Renal pelvis (tissue), 4 donors: Measurements from ENCODE around the gene ZNF593. TPM values are rescaled to one million over a fixed set of nuclear protein-coding genes. Genes with fewer than 3 reads are reported as not detected.
A peak's percentile ranks its signal among the peaks of the same experiment; 100 is the strongest.

Source experiments
- DNase-seq: peaks from one replicate; pipeline ENCODE4 v3.0.0-alpha.2; 2013
- polyA plus RNA-seq, 3 donors: library from polyadenylated mRNA; unstranded; fragments of 120-200 nt; gene quantifications; one replicate each; pipeline ENCODE4 v1.2.1, GENCODE V29; 2013; ENCODE audit not compliant: insufficient read length in 3 of 3

ZNF593 gene
- polyA plus RNA-seq, 3 donors: 20.8 to 25.7 (median 21.0) TPM

DNA sequence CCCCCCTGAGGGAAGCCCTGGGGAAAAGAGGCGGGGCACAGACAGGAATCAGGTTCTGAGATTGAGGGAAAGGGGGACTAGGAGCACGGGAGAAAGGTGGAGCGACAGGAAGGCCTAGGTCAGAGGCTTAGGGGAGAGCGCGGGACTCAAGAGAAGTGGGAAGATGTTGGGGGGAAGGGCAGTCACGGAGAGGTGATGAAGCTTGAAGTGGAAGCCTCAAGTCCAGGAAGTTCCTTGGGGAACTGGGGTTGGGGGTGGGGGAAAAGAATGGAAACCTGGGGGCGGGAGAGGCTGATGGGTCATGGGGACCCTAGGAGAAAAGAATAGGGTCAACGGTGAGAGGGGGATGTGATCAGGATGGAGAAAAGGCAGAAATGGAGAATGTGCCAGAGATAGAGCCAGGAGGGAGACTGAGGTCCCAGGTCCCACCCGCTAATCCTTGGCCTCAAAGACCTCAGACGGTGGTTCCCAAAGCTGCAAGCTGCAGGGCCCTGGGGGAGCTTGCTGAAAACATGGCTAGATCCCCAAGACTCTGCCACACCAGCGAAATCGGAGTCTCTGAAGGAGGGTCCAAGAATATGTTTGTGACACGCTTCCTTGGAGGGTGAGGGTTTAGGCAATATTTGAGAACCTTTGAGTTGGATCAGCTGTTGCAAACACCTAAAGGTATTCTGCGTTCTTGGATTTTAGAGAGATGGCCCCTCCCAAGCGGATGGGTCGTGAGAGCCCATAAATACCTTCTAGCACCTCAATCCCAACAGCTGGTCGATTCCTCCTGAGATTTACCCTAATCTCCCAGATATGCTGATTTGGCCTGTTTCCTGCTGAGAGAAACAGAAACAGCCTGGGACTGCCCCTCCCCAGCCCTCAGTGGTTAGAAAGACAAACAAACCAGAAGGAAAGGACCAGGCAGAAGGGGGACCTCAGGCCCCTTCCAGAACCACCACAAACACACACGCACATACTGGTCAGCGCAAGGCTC lies 4.6 kb upstream of the ZNF593 start:
- DNase-seq: no peak

DNA sequence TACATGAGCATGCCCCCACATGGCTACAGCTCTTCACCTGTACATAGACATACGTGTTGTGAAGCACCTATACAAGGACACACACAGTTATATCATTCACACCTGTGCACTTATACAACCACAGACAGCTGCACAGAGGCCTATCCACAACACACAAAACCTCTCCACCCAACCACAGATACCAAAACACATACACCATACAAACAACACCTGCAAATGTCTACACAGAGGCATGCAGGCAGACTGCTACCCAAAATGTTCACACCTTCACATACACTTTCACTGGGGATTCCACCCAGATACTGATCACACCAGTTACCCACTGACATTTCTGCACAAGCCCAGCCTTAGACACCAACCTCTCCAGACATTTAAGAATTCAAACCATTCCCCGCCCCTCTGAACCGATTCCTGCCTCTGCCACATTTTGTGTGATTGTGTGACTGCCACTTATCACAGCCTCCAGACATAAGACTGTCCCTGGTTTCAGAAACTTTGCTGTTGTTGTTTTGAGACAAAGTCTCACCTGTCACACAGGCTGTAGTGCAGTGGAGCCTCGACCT lies 2.9 kb upstream of the ZNF593 start:
- no peak for DNase-seq

DNA sequence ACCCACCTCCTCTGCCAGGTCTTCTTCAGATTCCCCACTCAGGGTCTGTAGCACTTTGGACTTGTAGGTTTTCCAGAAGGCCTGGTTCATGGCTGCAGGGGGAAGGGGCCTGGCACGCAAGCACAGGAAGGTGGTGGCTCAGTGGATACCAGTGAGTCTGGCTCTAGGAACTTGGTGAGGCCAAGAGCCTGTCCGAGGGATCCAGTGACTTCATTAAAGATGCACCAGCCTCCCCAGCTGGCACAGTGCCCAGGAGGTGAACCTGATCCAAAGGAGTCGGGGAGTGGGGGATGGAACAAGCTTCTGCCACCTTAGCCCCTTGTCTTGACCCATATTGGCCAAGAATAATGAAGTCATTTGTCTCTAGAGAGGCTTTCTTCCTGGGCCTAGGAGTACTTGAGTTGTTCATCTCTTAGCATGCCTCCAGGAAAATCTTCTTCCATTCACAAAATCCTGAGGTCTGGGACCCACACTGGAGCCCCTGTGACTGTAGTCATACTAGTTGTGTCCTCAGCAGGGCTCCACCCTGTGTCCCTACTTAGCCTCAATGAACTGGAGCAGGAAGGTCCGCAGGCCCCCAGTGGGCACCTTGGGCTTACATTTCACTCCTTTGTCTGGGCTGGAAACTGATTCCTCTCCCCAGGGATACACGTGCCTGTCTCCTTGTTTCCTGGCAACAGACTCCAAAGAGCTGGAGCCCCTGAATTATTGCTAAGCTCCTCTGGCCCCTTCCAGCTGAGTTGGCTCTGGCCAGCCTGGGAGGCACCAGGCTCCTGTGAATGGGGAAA lies 1.1 kb upstream of the ZNF593 start, which contains the start of gene C1orf232:
TSS of gene C1orf232 (minus strand) at position 554 of the 788 bp plus-strand sequence. CDS start at position 90, 464 bp downstream.
- peak; percentile 62 for DNase-seq

DNA sequence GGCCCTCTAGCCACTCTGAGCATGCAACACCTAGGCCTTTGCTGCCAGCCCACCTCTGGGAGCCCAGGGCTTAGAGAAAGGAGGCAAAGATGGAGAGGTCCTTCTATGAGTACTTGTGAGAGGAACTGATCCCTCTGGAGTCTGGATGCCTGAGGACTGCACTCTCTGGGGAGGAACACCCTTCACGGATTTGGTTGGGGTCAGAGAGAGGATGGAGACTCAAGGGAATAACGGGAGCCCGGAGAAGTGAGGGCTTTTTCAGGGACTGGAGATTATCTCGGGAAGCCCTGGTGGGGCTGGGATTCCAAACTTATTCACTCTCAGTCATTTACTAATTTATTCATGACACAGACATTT lies 532 bp upstream of the ZNF593 start:
- no peak for DNase-seq

DNA sequence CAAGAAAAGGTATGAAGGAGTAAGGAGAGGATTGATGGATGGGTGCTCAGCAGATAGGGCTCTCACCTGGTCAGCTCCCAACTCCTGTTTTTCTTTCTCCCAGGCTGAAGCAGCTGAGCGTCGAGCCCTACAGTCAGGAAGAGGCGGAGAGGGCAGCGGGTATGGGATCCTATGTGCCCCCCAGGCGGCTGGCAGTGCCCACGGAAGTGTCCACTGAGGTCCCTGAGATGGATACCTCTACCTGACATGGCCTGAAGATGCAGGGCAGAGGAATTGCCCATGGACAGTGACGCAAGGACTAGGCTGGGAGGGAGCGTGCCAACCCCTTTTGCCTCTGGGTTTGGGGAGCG lies 739 bp downstream of the ZNF593 start:
- no peak for DNase-seq

DNA sequence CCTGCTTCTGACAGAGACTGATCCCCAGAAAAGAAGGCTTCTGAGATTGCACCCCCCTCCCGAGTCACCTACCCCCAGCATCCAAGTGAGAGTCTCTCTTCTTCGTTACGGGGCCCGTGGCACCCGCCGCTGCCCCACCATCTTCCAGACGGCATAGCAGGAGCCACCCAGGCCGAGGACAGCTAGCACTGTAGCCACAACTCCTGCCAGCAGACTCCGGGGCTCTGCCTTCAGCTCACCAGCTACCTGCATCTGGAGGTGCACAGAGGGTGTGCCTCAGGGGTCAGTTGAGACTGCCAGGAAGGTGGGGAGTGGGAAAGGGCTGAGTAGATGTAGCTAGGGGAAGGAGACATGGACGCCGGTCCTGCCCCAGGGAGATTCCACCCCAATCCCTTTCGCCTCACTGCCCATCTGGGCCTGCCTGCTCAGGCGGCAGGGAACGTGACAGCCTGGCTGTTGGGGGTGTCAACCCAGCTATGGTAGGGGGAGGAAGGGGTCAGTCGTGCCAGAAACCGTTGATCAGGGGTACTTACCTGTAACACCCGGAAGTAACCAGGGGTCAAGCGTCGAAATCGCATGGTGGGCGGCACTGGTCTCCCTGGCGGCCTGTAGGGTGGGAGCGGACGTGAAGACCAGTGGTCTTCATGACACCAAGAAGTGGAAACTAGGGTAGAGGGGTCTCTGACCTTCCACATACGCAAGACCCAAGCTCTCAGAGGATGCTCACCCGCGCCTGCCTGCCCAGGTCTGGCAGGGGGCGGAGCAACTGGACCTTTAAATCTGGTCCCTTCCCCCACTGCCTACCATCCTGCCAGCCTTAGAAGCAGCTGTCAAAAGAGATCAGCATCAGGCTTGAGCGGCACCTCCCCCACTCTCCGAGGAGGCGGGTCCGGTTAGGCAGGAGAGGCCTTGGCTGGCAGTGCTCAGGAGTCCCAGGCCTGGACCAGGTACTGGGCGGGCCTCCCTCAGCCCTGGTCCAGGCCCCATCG lies 1.7 kb downstream of the ZNF593 start, which contains the start of gene ZNF593OS:
TSS of gene ZNF593OS (minus strand) at position 749 of the 989 bp plus-strand sequence. CDS start at position 578, 171 bp downstream.
- DNase-seq: no peak

DNA sequence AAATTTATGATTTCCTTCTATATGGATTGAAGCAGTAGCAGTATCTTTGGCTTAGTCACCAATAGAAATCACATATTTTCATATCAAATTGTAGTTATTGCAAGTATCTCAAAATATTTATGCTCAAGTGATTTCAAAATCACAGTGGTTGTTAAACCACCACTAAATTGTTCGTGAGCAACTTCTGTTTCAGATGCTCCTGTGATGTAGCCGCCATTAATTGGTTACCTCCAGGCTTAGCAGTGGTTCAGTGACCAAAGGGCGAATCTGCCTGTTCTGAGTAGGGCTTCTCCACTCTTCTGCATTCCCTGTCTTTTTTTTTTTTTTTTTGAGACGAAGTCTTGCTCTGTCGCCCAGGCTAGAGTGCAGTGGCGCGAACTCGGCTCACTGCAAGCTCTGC lies 5.6 kb downstream of the ZNF593 start:
- no peak for DNase-seq

DNA sequence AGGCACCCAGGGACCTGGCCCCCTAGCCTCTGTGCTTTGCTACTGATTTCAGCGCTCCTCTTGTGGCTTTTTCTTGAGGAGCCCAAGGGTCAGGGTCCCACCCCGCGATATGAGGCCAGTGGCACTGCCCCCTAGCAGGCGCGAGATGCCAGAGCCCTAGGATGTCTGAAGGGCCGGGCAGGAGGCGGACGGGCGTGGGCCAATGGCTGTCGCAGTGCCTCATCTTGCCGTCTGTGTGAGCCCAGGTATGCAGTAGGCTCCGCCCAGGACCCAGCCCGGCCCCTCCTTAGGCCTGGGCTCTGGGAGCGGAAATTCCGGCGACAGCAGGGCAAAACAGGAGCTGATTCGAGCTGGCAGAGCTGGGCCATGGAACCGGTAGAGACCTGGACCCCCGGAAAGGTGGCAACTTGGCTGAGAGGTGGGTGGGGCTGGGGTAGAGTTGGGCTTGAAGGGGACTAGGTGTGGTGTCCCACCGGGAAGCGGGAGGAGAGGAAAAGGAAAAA lies 7.5 kb downstream of the ZNF593 start, which contains the start of gene CNKSR1:
TSS of gene CNKSR1 (plus strand) at position 310 of the 503 bp plus-strand sequence. CDS start at position 367, 57 bp downstream.
- no peak for DNase-seq

DNA sequence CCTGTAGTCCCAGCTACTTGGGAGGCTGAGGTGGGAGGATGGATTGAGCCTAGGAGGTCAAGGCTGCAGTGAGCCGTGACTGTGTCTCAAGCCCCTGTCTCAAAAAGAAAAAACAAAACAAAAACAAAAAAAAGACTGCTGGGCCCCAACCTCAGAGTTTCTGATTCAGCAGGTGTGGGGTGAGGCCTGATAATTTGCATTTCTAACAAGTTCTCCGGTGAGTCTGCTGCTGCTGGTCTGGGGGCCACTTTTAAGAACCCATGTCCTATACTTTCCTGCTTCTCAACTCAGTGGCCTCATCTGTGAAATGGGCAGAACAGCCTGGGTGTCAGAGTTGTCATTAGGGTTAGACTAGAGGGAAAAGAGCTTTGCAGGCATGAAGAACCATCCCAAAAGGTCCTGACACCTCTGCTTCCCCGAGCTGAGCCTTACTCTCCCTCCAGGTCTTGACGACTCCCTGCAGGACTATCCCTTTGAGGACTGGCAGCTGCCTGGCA lies 10.3 kb downstream of the ZNF593 start:
- no peak for DNase-seq

DNA sequence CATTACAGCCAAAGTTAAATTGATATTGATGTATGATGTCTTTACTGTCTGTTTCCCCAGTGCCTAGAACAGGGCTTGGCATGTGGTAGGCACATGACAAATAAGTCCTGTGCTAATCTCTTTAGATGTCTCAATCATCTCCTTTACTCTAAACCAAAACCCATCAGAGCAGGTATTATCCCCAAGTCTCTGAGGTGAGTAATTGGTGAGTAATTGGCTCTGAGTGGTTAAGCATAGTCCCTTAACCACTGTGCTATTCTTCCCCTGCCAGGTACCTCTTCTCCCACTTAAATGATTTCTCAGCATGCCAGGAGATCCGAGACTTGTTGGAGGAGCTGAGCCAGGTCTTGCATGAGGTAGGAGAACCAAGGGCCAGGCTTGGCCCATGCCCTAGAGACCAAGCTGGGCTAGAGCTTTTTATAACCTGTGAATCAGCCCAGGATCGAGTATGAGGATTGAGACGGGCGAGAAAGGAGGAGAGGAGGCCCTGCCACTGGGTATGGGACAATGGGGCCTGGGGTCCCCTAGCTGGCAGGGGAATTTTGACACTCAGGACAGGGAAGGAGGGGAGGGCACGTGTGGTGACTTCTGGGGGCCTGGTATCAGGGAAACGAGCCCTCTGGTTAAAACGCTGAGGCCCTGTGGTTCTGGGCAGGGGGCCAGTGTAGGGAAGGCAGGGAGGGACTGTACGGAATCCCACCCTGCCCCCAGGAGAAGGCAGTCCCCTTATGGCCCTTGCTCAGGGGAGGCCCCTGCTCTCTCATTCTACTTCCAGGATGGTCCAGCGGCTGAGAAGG lies 12.1 kb downstream of the ZNF593 start:
- no peak for DNase-seq

DNA sequence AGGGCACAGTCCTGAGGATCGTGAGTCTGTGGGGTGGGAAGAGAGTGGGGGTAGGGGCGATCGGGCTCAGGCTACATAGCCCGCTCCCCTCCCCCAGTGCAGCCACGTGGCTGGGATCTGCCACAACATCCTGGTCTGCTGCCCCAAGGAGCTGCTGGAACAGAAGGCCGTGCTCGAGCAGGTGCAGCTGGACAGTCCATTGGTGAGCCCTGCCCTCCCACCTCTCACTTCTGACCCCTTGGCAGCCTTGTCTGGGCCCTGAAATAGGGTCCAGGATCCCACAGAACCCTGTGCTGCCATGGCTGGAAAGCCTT lies 12.6 kb downstream of the ZNF593 start:
- no peak for DNase-seq

DNA sequence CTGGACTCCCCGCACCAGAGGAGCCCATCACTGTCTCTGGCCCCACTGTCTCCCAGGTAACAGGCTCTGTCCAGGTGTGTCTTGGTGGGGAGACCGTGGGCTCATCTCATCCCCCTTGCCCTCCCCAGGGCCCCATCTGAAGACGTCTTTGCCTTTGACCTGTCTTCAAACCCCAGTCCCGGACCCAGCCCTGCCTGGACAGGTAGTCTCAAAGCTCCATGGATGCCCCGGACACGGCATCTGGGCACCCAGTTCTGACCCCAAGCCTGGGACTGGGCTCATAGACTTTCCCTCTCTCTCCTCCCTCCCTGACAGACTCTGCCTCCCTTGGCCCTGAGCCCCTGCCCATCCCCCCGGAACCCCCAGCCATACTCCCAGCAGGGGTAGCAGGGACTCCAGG lies 14.4 kb downstream of the ZNF593 start:
- DNase-seq: no peak

DNA sequence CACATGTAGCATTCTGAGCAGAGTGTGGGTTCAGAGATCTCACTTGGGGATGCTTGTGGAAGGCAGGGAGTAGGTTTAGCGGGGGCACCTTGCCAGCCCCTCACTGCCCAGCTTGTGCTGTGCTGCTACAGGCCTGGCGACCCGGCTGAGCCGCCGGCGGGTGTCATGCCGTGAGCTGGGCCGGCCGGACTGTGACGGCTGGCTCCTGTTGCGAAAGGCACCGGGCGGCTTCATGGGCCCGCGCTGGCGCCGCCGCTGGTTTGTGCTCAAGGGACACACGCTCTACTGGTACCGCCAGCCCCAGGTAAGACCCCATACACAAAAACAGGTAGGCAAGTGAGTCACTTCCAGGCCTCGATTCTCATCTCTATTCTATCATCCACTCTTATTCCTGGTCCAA lies 15.2 kb downstream of the ZNF593 start:
- no peak for DNase-seq

DNA sequence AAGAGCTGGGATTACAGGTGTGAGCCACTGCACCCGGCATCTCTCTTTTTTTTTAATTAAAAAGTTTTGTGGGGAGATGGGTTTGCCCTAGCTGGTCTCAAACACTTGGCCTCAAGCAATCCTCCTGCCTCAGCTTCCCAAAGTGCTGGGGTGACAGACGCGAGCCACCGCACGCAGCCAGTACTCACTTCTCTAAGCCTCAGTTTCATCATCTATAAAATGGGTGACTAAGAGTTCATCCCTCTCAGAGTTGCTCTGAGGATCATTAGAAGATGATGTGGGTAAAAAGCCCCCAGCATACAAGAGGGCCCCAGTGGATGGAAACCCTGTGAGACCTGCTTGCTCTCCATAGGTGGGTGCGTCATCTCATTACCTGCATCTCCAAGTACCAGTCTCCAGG lies 18.2 kb downstream of the ZNF593 start:
- DNase-seq: no peak

DNA sequence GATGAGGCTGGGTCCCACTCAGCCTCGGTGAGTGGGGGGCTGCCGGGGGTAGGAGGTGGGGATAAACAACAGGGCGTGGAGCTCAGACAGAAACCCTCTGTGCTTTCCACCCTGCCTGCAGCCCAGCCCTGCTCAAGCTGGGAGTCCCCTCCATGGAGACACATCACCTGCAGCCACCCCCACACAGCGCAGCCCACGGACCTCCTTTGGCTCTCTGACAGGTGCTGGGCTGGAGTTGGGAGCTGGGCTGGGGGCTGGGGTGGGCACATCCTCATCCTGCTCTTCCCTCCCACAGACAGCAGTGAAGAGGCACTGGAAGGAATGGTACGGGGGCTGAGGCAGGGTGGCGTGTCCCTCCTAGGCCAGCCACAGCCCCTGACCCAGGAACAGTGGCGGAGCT lies 18.8 kb downstream of the ZNF593 start:
- no peak for DNase-seq

DNA sequence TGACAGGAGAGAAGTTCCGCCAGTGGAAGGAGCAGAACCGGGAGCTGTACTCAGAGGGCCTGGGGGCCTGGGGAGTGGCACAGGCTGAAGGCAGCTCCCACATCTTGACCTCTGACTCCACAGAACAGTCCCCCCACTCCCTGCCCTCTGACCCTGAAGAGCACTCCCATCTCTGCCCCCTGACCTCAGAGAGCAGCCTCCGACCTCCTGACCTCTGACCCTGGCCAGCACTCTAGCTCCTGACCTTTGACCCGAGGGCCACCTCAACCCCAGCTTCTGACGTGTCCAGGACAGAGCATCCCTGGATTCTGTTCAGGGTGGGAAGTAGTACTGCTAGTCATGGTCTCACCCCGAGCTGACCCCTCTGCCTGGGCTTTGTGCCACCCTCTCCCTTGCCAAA lies 19.6 kb downstream of the ZNF593 start:
- DNase-seq: no peak

DNA sequence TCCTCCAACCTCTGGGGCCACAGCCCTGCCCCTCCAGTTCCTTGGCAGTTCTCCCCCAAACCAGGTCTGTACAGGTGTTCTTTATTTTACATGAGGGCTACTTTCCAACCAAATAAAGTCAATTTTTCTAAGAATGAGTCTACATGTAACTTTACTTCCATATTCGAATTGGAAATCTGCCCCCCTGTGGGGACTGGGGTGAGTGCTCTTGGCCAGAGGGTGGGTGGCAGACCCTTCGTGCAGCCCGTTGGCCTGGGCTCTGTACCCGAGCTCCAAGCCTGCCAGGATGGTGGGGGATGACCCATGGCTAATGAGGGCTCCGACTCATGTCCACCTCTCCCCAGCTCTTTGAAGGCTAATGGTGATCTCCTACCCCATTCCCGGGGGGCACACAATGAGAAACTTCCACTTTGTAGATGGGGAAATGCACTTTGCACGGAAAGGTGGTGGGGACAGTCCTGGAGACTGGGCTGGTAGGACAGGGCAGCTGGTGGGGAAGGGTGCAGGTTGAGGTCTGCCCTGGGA lies 20.1 kb downstream of the ZNF593 start:
- no peak for DNase-seq

DNA sequence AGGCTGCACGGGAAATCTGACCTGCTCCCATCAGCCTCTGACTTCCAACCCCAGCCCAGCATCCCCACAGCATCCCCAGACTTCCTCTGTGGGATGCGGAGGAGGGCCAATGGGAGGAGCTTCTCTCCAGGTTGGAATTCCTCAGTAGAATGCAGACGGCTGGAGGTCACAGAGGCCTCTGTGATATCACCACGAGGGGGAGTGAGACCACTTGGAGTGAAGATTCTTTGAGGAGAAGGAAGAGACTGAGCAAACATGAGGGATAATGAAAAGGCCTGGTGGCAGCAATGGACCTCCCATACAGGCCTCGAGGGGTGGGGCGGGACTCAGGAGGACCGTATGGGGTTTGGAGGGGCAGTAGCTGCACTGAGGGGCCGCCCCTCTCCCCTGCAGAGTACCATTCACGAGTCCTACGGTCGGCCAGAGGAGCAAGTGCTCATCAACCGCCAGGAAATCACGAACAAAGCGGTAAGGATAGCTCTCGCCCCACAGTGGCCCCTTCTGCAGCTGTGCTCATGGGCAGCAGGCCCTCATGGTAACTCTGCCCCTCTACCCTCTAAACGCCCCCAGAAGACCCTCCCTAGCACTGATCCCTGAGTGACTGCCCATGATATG lies 20.8 kb downstream of the ZNF593 start, which contains the start of gene CATSPER4:
TSS of gene CATSPER4 (plus strand) at position 230 of the 615 bp plus-strand sequence. CDS start at position 256, 26 bp downstream.
- DNase-seq: peak; percentile 62

DNA sequence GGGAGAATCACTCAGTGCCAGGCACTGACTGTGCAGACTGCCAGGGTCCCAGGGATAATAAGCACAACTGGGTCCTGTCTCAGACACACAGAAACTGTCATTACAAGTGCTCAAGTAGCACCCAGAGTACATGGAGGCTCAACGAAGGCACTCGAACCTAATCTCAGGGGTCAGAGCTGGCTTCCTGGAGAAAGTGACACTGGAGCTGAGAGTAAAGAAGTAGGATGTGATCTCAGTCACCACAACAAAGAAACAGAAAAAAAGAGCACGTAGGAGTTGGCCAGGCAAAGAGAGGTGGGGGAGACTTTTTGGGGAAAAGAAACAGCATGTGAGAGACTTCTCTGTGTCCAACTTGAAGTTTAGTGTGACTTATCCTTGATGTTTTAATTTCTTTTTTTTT lies 22.0 kb downstream of the ZNF593 start:
- DNase-seq: no peak
